Stimulated activated naive B cell treated with anti-CD40 and anti-IgM and Interleukin-4, amounts not matched to agents 10 μg/mL and 1 μg/mL and 100 μg/mL, for 72 hours (primary cell): ENCODE data around the gene WDFY4.
A peak's percentile ranks its signal among the peaks of the same experiment; 100 is the strongest.

Experiments
- ATAC-seq, 2 donors: fragments of 150-1000 bp; cut with Tn5 transposase; replicated peaks; 2 replicates each; pipeline ENCODE4 v1.10.0; 2021; ENCODE audit warnings: moderate library complexity in 1 of 2
- DNase-seq: peaks from one replicate; pipeline ENCODE4 v3.0.0; 2021
- H3K27ac Mint-ChIP-seq: one replicate; pipeline ENCODE4 v1.8.0; 2022; ENCODE audit warnings: mild to moderate bottlenecking, mixed read lengths
- H3K27me3 Mint-ChIP-seq, 2 donors: one replicate each; pipeline ENCODE4 v1.8.0; 2022; ENCODE audit warnings: mixed read lengths in 2 of 2
- H3K36me3 Mint-ChIP-seq, 2 donors: one replicate each; pipeline ENCODE4 v1.8.0; 2022; ENCODE audit warnings: mixed read lengths in 2 of 2, mild to moderate bottlenecking in 1 of 2
- H3K4me1 Mint-ChIP-seq, 2 donors: one replicate each; pipeline ENCODE4 v1.8.0; 2022; ENCODE audit warnings: mixed read lengths in 2 of 2, mild to moderate bottlenecking in 1 of 2
- H3K4me3 Mint-ChIP-seq, 2 donors: one replicate each; pipeline ENCODE4 v1.8.0; 2022; ENCODE audit warnings: mild to moderate bottlenecking in 2 of 2, mixed read lengths in 2 of 2, moderate library complexity in 1 of 2
- H3K9me3 Mint-ChIP-seq, 2 donors: one replicate each; pipeline ENCODE4 v1.8.0; 2022; ENCODE audit warnings: mixed read lengths in 2 of 2, mild to moderate bottlenecking in 1 of 2

Gene WDFY4

DNA sequence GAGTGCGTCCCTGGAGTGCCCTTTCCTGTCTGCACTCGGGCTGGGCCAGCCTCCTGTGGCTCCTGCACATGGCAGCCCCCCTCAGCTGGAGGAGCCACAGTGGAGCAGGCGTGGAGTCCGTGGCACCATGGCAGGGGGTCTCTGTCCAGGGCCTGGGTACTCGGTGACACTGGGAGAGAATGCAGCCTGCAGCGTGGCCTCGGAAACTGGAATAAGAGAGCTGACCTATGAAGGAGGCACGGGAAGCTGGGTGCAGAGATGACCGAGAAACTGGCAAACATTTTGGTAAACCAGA is 25.8 kb upstream of the WDFY4 start:
- Mint-ChIP-seq H3K4me1 (peaks cover 42 to 80% of the 10 kb centered on the region in 2 donors), H3K36me3 (peaks cover 0 to 6% of the 10 kb centered on the region in 2 donors), H3K9me3 (peaks cover 0 to 2% of the 10 kb centered on the region in 2 donors), H3K27me3 (peaks cover 13 to 15% of the 10 kb centered on the region in 2 donors), H3K4me3 (no peak overlapping the region), H3K27ac (peak overlapping the region; percentile 92)
- ATAC-seq (no peak), DNase-seq (no peak)

DNA sequence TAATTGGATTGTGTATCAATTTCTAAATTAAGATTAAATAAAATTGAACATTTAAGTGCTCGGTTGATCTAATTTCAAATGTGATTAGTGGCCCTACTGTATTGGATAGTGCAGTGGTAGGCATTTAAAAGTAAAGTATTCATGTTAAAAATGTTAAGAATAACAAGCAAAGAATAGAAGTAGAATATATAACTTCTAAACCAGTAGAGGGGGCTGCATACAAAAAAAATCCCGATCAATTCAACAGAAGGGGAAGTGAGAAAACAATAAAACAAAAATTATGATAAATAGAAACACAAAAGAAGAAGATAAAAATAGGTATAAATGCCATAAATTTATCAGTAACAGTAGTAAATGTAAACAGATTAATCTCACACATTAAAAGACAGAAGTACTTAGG is 24.9 kb upstream of the WDFY4 start:
- peak overlapping the region; percentile 49 for H3K27ac Mint-ChIP-seq
- no peak for DNase-seq
- H3K27me3 Mint-ChIP-seq, result peaks cover 6 to 7% of the 10 kb centered on the region in 2 donors

DNA sequence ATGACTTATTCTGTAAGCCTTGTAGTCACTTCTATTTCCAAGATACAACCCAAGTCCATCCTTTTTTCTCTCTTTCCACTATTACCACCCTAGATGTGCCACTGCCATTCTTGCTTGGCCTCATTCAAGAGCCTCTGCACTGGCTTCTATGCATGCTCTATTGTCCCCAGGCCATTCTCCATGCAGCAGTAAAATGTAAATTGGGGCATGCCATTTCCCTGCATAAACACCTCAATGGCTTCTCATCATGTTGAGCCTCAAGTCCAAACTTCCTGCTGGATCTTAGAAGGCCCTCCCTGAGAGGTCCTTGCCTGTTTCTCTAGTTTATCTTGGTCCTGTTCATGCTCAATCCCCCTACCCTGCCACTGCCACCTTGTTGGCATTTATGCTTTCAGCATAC is 23.2 kb upstream of the WDFY4 start:
- peaks cover 10 to 11% of the 10 kb centered on the region in 2 donors for H3K36me3 Mint-ChIP-seq
- H3K4me1 Mint-ChIP-seq, result peaks cover 44 to 78% of the 10 kb centered on the region in 2 donors
- H3K4me3 Mint-ChIP-seq, result peak overlapping the region in 1 of 2 donors; percentile 15
- ATAC-seq (peak in 1 of 2 donors; percentile 1), DNase-seq (no peak)
- peak overlapping the region; percentile 33 for H3K27ac Mint-ChIP-seq
- H3K9me3 Mint-ChIP-seq, result peaks cover 5 to 8% of the 10 kb centered on the region in 2 donors
- H3K27me3 Mint-ChIP-seq, result no peaks in the 10 kb centered on the region

More for the DNA sequence above, 24.9 kb upstream of the WDFY4 start:
- H3K36me3 Mint-ChIP-seq, result peaks cover 2% of the 10 kb centered on the region in 2 donors
- peaks cover 42 to 82% of the 10 kb centered on the region in 2 donors for H3K4me1 Mint-ChIP-seq
- H3K9me3 Mint-ChIP-seq, result peaks cover 2% of the 10 kb centered on the region in 2 donors
- ATAC-seq, result no peak
- no peak overlapping the region for H3K4me3 Mint-ChIP-seq

DNA sequence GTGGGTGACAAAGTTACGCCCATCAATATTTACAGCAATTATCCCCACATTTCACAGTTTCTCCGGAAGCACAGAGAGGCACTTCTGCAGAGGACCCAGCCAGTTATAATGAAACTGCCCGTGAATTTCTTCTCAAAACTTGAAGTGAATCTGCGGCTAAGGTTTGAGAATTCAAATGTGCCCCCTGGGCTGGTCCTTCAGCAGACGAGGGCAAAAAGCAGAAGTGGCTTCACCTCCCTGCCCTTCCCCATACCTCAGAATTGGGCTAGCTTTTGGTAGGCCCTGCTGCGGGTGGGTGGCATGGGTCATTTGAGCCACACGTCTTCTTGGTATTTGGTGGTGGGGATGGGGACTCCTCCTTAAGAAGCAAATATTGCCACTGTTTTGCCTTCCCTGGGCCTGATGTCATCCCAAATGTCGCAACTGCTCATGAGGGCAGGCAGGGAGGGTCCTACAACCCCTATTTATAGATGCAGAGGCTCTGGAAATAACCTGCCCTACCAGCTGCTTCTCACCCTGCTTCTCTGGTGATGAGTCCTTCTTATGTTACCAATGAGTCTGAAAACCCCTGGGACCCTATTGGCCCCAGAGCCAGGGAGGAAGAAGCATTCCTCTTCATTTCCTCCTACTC is 16.6 kb upstream of the WDFY4 start:
- no peaks in the 10 kb centered on the region for H3K27me3 Mint-ChIP-seq
- ATAC-seq (peak; percentile 64 to 70), DNase-seq (peak; percentile 95)
- peaks cover 11 to 16% of the 10 kb centered on the region in 2 donors for H3K36me3 Mint-ChIP-seq
- peak overlapping the region; percentile 96 for H3K27ac Mint-ChIP-seq
- peaks cover 43 to 70% of the 10 kb centered on the region in 2 donors for H3K4me1 Mint-ChIP-seq
- peaks cover 5 to 8% of the 10 kb centered on the region in 2 donors for H3K9me3 Mint-ChIP-seq
- H3K4me3 Mint-ChIP-seq, result peak overlapping the region; percentile 54 to 61

DNA sequence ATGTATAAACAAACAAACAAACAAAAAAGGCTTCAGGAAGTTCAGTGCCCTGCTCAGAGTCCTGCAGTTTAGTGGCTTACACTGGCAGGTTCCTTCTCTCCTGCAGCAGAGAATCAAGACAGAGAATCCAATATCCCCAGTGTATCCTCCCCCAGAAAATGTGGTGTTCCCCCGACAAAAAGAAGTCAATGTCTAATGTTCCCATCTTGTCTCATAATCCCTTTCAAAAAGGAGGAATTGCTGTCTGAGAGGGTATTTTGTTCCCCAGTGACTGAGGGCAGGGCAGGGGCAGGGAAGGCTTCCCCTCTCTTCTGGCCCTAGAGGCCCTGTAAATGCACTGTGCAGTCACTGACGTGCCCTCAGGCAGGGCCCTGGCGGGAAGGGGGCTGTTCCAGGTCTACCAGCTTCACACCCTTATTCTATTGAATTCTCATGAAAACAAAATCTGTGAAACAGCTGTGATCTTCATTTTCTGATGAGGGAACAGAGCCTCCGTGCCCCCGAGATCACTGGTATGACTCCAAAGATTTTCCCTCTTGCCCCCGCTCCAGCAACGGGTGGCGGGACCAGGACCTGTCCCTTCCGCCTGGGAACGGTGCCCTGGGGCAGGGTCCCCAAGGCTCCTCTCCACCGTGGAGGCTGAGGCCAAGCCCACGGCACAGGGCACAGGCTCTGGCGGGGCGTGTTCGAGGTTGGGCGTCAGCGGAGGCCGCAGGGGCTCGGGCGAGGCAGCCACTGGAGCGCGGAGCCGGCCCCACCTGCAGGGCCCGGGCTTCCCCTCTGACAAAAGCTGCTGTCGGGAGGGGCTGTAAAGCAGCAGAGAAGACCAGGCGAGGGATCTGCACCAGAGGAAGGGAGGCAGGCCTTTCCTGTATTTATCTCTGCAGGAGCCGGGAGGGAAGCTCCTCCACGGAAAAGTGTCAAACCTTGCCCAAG is 13.4 kb upstream of the WDFY4 start:
- Mint-ChIP-seq H3K4me1 (peaks cover 38 to 63% of the 10 kb centered on the region in 2 donors), H3K36me3 (peaks cover 0 to 10% of the 10 kb centered on the region in 2 donors), H3K27me3 (no peaks in the 10 kb centered on the region), H3K27ac (peak overlapping the region; percentile 97), H3K9me3 (peaks cover 2 to 4% of the 10 kb centered on the region in 2 donors), H3K4me3 (peak overlapping the region; percentile 77 to 84)
- peak; percentile 93 for DNase-seq
- peak; percentile 69 to 73 for ATAC-seq

DNA sequence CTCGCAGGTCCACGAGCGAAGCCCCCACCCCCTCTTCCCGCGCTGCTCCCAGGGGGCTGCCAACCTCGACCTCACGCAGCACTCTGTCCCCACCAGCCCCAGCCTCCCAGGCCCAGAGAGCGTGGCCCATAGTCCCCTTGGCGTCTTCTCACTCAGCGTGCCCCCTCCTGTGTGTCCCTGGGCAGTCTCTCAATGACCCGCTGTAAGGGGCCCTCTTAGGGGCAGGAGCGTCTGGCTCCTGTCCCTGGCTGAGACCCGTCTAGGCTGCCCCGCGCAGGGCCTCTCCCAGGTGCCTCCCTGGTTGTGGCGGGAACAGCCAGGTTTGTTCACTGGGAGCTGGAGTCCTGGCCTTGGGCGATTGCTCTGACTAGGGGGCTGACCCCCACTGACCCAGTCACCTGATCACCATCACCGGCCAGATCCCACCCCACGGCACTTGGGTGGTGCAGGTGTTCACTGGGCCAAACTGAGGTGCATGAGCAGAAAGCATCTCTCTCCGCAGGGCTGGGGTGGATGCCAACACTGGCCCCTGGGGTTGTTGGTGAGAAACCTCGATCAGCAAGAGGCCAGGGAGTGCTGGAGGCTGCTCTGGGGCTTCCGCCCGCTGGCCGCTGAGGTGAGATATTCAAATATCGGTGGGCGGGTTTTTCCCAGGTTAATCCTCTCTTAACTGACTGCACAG is 12.6 kb upstream of the WDFY4 start:
- peak; percentile 86 for DNase-seq
- H3K27me3 Mint-ChIP-seq, result no peaks in the 10 kb centered on the region
- peaks cover 2 to 4% of the 10 kb centered on the region in 2 donors for H3K9me3 Mint-ChIP-seq
- H3K4me3 Mint-ChIP-seq, result peak overlapping the region; percentile 77 to 84
- H3K4me1 Mint-ChIP-seq, result peaks cover 33 to 55% of the 10 kb centered on the region in 2 donors
- peaks cover 0 to 10% of the 10 kb centered on the region in 2 donors for H3K36me3 Mint-ChIP-seq
- ATAC-seq, result peak; percentile 50 to 51
- H3K27ac Mint-ChIP-seq, result peak overlapping the region; percentile 97

DNA sequence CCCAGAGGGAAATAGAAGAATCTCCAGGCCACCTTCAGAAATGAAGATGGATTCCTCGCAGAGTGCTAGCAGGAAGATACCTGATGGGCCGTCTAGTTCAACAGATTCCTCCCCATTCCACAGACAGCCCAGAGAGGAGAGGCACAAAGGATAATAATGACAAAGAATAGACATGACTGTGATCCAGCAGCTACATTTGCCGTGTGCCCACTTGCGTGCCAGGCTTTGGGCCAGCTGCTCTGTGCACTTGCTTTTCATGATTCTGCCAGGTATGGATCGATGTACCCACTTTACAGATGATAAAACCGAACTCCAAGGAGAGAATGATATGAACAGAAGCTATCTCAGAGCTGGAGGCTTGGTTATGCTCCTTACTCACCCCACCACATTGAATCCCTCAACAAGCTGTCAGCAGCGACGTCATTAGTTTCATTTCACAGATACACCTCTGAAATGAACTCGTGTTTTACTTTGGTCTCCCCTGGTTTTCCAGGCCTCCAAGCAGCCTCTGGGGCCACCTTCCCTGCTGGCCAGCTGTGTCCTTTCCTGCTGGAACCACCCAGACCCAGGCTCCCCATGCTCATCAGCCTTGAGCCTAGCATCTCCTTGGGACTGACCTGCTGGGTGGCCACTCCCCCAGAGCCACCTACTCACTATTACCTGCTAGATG is 11.9 kb upstream of the WDFY4 start:
- Mint-ChIP-seq H3K27ac (peak overlapping the region; percentile 97), H3K9me3 (peaks cover 2 to 4% of the 10 kb centered on the region in 2 donors), H3K27me3 (no peaks in the 10 kb centered on the region), H3K36me3 (peaks cover 0 to 11% of the 10 kb centered on the region in 2 donors), H3K4me3 (peak overlapping the region; percentile 77 to 84), H3K4me1 (peaks cover 33 to 51% of the 10 kb centered on the region in 2 donors)
- no peak for DNase-seq
- peak in 1 of 2 donors; percentile 5 for ATAC-seq

DNA sequence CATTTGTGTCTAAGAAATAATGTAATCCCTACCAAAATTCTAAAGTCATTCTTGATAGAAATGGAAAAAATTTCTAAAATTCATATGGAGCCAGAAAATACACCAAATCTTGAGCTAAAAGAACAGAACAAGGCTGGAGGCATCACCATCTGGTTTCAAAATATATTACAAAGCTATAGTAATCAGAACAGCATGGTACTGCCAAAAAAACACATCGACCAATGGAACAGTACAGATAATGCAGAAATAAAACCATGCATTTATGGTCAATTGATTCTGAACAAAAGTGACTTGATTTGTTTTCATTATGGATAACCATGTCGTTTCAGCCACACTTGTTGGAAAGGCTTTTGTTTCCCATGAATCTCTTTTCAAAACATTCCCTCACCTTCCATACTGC is 7.0 kb upstream of the WDFY4 start:
- H3K27me3 Mint-ChIP-seq, result no peaks in the 10 kb centered on the region
- peak overlapping the region; percentile 54 to 68 for H3K4me3 Mint-ChIP-seq
- peaks cover 31 to 61% of the 10 kb centered on the region in 2 donors for H3K4me1 Mint-ChIP-seq
- peak overlapping the region; percentile 95 for H3K27ac Mint-ChIP-seq
- peaks cover 7 to 16% of the 10 kb centered on the region in 2 donors for H3K36me3 Mint-ChIP-seq
- no peak for DNase-seq
- peaks cover 11% of the 10 kb centered on the region in 2 donors for H3K9me3 Mint-ChIP-seq
- peak; percentile 1 to 7 for ATAC-seq

DNA sequence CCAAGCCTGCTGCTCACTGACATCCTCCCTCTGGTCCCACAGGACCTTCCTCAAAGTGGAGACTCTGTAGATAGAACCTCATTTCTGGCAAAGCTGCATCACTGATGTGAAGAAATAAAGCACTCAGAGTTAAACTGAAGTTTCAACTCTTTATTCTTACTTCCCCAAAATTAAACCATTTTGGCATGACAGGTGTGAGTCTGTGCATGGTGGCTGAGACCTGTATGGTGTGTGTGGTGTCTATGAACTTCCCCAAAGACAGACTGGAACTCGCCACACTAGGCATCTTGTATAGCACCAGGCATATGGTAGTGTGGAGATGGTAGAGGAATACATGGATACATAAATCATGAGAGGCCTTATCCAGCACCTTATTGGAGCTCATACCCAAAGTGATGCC is 6.6 kb upstream of the WDFY4 start:
- Mint-ChIP-seq H3K9me3 (peaks cover 11% of the 10 kb centered on the region in 2 donors), H3K4me1 (peaks cover 27 to 61% of the 10 kb centered on the region in 2 donors), H3K36me3 (peaks cover 7 to 15% of the 10 kb centered on the region in 2 donors), H3K27me3 (no peaks in the 10 kb centered on the region), H3K4me3 (peak overlapping the region; percentile 54 to 68), H3K27ac (peak overlapping the region; percentile 95)
- peak; percentile 86 to 94 for ATAC-seq
- no peak for DNase-seq

DNA sequence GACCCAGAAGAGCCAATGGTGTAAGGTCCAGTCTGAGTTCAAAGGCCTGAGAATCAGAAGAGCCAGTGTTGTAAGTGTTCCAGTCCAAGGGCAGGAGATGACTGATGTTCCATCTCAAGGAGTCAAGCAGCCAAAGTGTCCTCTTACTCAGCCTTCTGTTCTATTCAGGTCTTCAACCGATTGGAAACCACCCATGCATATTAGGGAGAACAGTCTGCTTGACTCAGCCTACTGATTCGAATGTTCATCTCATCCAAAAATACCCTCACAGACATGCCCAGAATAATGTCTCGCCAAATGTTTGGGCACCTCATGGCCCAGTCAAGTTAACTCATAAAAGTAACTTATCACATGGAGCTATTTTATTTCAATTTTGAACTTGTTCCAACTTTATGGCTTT is 2.9 kb upstream of the WDFY4 start:
- DNase-seq (no peak), ATAC-seq (peak; percentile 5 to 18)
- Mint-ChIP-seq H3K27ac (peak overlapping the region; percentile 93), H3K9me3 (peaks cover 7 to 9% of the 10 kb centered on the region in 2 donors), H3K4me3 (peak overlapping the region in 1 of 2 donors; percentile 50), H3K4me1 (peaks cover 33 to 63% of the 10 kb centered on the region in 2 donors), H3K27me3 (no peaks in the 10 kb centered on the region), H3K36me3 (peaks cover 21 to 30% of the 10 kb centered on the region in 2 donors)

DNA sequence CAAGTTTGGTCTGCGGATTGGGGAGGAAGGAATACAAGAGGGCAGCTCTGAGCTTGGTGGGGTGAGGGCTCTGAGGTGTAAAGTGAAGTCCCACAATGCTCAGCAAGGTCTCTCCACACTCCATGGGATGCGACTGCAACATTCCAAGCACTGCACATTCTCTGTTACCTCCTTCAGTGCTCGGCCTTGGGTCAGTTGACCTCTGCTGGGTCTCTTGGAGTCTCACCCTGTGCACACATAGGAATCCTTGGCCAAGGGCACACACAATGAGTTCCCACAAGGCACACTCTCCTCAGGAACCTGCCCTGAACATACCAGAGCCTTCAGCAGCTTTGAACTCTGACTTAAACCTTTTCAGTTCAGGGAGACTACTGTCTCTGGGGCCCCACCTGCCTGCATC is 2.4 kb upstream of the WDFY4 start:
- peak overlapping the region; percentile 93 for H3K27ac Mint-ChIP-seq
- H3K9me3 Mint-ChIP-seq, result peaks cover 7 to 9% of the 10 kb centered on the region in 2 donors
- DNase-seq, result no peak
- ATAC-seq, result no peak
- H3K4me3 Mint-ChIP-seq, result peak overlapping the region in 1 of 2 donors; percentile 50
- H3K36me3 Mint-ChIP-seq, result peaks cover 24 to 35% of the 10 kb centered on the region in 2 donors
- no peaks in the 10 kb centered on the region for H3K27me3 Mint-ChIP-seq
- H3K4me1 Mint-ChIP-seq, result peaks cover 33 to 63% of the 10 kb centered on the region in 2 donors

DNA sequence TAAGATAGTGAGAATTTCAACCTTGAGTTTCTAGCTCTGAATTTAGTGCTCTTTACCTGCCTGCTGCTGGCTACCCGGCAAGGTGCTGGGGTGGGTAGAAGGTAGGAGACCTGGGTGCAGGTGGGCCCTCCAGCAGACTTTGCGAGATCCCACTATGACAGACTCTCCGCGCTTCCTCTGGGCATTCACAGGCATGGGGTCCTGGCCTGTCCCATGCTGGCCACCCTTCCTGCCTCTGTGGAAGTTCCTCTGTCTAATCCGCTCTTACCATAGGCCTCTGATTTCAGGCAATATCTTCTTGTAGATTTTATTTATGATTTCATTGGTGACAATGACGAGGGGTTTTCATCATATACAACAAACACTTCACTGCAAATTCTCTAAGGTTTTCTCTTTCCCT is 1.2 kb upstream of the WDFY4 start:
- DNase-seq (no peak), ATAC-seq (no peak)
- Mint-ChIP-seq H3K27me3 (no peaks in the 10 kb centered on the region), H3K4me3 (peak overlapping the region; percentile 91 to 93), H3K9me3 (peaks cover 3 to 6% of the 10 kb centered on the region in 2 donors), H3K27ac (peak overlapping the region; percentile 98), H3K4me1 (peaks cover 30 to 65% of the 10 kb centered on the region in 2 donors), H3K36me3 (peaks cover 29 to 39% of the 10 kb centered on the region in 2 donors)

DNA sequence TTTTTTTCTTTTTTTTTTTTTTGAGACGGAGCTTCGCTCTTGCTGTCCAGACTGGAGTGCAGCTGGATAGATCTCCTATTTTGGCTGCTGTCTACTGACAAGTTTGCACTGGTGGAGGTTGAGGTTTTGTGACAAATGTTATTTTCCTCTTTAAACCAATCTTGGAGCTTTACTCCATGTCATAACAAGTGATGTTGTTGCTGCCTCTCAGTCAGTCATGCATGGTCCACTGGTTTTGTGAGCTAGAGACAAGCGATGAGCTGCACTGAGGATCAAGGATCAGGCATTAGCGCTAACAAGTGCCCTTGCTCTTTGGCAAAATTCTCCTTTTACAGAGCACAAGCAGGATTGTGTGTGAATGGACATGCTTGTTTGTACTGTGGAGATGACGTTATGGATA is 805 bp upstream of the WDFY4 start:
- peak overlapping the region; percentile 91 to 93 for H3K4me3 Mint-ChIP-seq
- peaks cover 31 to 65% of the 10 kb centered on the region in 2 donors for H3K4me1 Mint-ChIP-seq
- peak; percentile 44 for DNase-seq
- H3K9me3 Mint-ChIP-seq, result peaks cover 3% of the 10 kb centered on the region in 2 donors
- H3K27ac Mint-ChIP-seq, result peak overlapping the region; percentile 98
- ATAC-seq, result peak; percentile 50 to 59
- H3K27me3 Mint-ChIP-seq, result no peaks in the 10 kb centered on the region
- H3K36me3 Mint-ChIP-seq, result peaks cover 34 to 43% of the 10 kb centered on the region in 2 donors
